B cell (primary cell): ENCODE results near the gene CMIP. TPM values are rescaled to one million over a fixed set of nuclear protein-coding genes. Genes with fewer than 3 reads are reported as not detected.

Experiments used
- ATAC-seq: fragments of 200-7000 bp; cut with Tn5 transposase; one replicate; pipeline ENCODE4 v1.10.0; 2021; ENCODE audit warnings: low read depth, mild to moderate bottlenecking, moderate number of reproducible peaks, moderate library complexity
- CTCF ChIA-PET: fragments of 350-600 bp; sonication (Branson Sonifier 250); formaldehyde crosslinking; loops from one replicate; lab custom pipeline; 2021; ENCODE audit warnings: antibody characterized with exemption, inconsistent platforms; lab: Charles Lee
- POLR2A ChIA-PET: fragments of 350-600 bp; sonication (Branson Sonifier 250); formaldehyde crosslinking; loops from one replicate; lab custom pipeline; 2021; ENCODE audit warnings: antibody characterized with exemption; lab: Charles Lee
- DNase-seq: peaks from one replicate; pipeline ENCODE4 v3.0.0; 2013
- H2AFZ ChIP-seq: 2 replicates; pipeline ENCODE4 v1.6.1; 2012; ENCODE audit warnings: mild to moderate bottlenecking, low read depth, low read length; ENCODE audit not compliant: insufficient read depth, poor library complexity, severe bottlenecking
- H3K27ac ChIP-seq, 2 donors: 1 replicate in 1 of 2; 2 replicates in 1 of 2; pipeline ENCODE4 v1.5.1; 2012 to 2013; ENCODE audit warnings: low read length in 2 of 2, mild to moderate bottlenecking in 2 of 2, moderate library complexity in 1 of 2
- H3K27me3 ChIP-seq, 4 experiments: fragments of 200-600 bp in 1 of 4; sonication (generic) in 1 of 4; replicated peaks in 1 of 4; 1 replicate in 2 of 4; 2 replicates in 2 of 4; pipeline versions ENCODE4 v1.6.1 to v1.7.0; 2013 to 2016; ENCODE audit warnings: low read length in 3 of 4, mild to moderate bottlenecking in 2 of 4, mixed read lengths in 1 of 4, moderate library complexity in 1 of 4; ENCODE audit not compliant: insufficient read depth in 4 of 4, control insufficient read depth in 3 of 4; ENCODE audit errors: control extremely low read depth in 1 of 4
- H3K36me3 ChIP-seq, 2 experiments: replicated peaks in 1 of 2; 1 replicate in 1 of 2; 2 replicates in 1 of 2; pipeline versions ENCODE4 v1.6.1 to v1.7.1; 2013; ENCODE audit warnings: low read length in 1 of 2; ENCODE audit not compliant: insufficient read depth in 2 of 2, control insufficient read depth in 1 of 2; ENCODE audit errors: control extremely low read depth in 1 of 2, extremely low read depth in 1 of 2
- H3K4me1 ChIP-seq, 2 donors: fragments of 200-600 bp in 1 of 2; sonication (generic) in 1 of 2; 1 replicate in 1 of 2; 2 replicates in 1 of 2; pipeline versions ENCODE4 v1.5.1 to v1.6.1; 2013 to 2017; ENCODE audit warnings: low read length in 2 of 2; ENCODE audit not compliant: control insufficient read depth in 2 of 2, insufficient read depth in 2 of 2
- H3K4me2 ChIP-seq: replicated peaks from 2 replicates; pipeline ENCODE3; 2012; ENCODE audit warnings: mild to moderate bottlenecking, low read depth, low read length; ENCODE audit not compliant: poor library complexity, severe bottlenecking
- H3K4me3 ChIP-seq, 5 experiments: fragments of 200-600 bp in 1 of 5; sonication (generic) in 1 of 5; 1 replicate in 3 of 5; 2 replicates in 2 of 5; pipeline versions ENCODE4 v1.5.1 to v1.7.0; 2011 to 2016; ENCODE audit warnings: low read length in 4 of 5, mild to moderate bottlenecking in 4 of 5, low read depth in 2 of 5, control low read depth in 1 of 5, moderate library complexity in 1 of 5; ENCODE audit not compliant: insufficient read depth in 1 of 5; ENCODE audit errors: control extremely low read depth in 1 of 5, extremely low read depth in 1 of 5
- H3K79me2 ChIP-seq: fragments of 200-600 bp; sonication (generic); one replicate; pipeline ENCODE4 v1.6.0; 2016; ENCODE audit warnings: low read length; ENCODE audit not compliant: control insufficient read depth, insufficient read depth
- H3K9ac ChIP-seq: fragments of 200-600 bp; sonication (generic); 2 replicates; pipeline ENCODE4 v1.6.1; 2017; ENCODE audit warnings: mild to moderate bottlenecking, low read length, moderate library complexity
- H3K9me3 ChIP-seq, 3 donors: one replicate each; pipeline versions ENCODE4 v1.6.1 to v1.7.1; 2013; ENCODE audit warnings: low read length in 2 of 3; ENCODE audit not compliant: control insufficient read depth in 2 of 3, insufficient read depth in 1 of 3; ENCODE audit errors: control extremely low read depth in 1 of 3
- H4K20me1 ChIP-seq: 2 replicates; pipeline ENCODE4 v1.6.0; 2012; ENCODE audit warnings: mild to moderate bottlenecking, low read length; ENCODE audit not compliant: insufficient read depth, control insufficient read depth, poor library complexity, severe bottlenecking
- H3K27ac Mint-ChIP-seq: one replicate; pipeline ENCODE4 v1.8.0; 2021; ENCODE audit warnings: mixed read lengths
- H3K27me3 Mint-ChIP-seq: one replicate; pipeline ENCODE4 v1.8.0; 2021; ENCODE audit warnings: mixed read lengths
- H3K4me1 Mint-ChIP-seq: one replicate; pipeline ENCODE4 v1.8.0; 2021; ENCODE audit warnings: mixed read lengths
- H3K4me3 Mint-ChIP-seq: one replicate; pipeline ENCODE4 v1.8.0; 2021; ENCODE audit warnings: mixed read lengths
- H3K9me3 Mint-ChIP-seq: one replicate; pipeline ENCODE4 v1.8.0; 2022; ENCODE audit warnings: mixed read lengths; ENCODE audit not compliant: insufficient read depth
- EZH2 ChIP-seq: IDR thresholded peaks from 2 replicates; pipeline ENCODE4 v1.6.1; 2012; ENCODE audit warnings: borderline replicate concordance, low read depth, mild to moderate bottlenecking, moderate library complexity, low read length; ENCODE audit not compliant: insufficient read depth, poor library complexity, severe bottlenecking
- WGBS: methylation state at CpG from one replicate; pipeline ENCODE4 v1.1.5; 2013; ENCODE audit warnings: missing lambda C conversion rate; ENCODE audit not compliant: insufficient coverage; 5-methylcytosine and 5-hydroxymethylcytosine counted together
- intact Hi-C: fragments of 100-400 bp; cut with micrococcal nuclease; formaldehyde crosslinking; loops from one replicate; pipeline ENCODE4 v1.10.0; 2022
- polyA plus RNA-seq: library from polyadenylated mRNA; depleted of rRNA; stranded (reverse); fragments of >200 nt; gene quantifications from 2 replicates; pipeline ENCODE4 v1.2.3, GENCODE V29; 2012
- total RNA-seq, 2 donors: library from RNA; stranded (reverse); fragments of 120-200 nt in 1 of 2; gene quantifications; 1 replicate in 1 of 2; 2 replicates in 1 of 2; pipeline versions ENCODE4 v1.2.3 to v1.2.4, GENCODE V29; 2013 to 2022
- TF ChIP-seq, protein P1 (sequence below): fragments of 200-600 bp; IDR thresholded peaks from one replicate; pipeline ENCODE4 v1.8.0; 2022; ENCODE audit warnings: antibody characterized with exemption, mild to moderate bottlenecking

Gene CMIP
- total and polyA plus RNA-seq, 2 donors (not counting 1 experiment from before 2014, with no cell fraction given), result 27.1 to 155 TPM

DNA sequence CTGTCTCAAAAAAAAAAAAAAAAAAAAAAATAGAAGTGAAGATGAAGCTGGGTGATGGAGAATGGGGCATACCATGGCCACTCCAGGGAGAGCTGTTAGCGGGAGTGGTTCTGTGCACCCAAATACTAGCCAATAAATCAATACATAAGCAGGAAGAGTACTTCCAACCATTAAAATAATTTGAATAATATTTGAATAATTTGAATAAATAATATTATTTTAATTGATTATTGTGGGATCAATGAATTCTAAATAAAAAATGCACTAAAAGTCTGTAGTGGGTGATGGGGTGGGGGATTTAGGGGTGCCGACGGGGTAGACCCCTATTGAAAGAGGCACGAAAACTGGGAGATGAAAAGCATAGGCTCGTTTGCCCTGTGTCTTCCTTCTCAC lies 41.4 kb upstream of the CMIP start:
- Mint-ChIP-seq H3K9me3 (no peaks in the 10 kb centered on the region), H3K4me3 (peak overlapping the region; percentile 40), H3K27me3 (no peaks in the 10 kb centered on the region), H3K27ac (no peak overlapping the region), H3K4me1 (peaks cover 4% of the 10 kb centered on the region)
- ChIA-PET POLR2A (interaction anchor here (0.7 kb wide), 3 partner anchors 156 to 420 kb away, joined by 3 to 12 read pairs (median 4); no protein-coding TSS in a partner anchor), CTCF (interaction anchor here (0.7 to 4.0 kb wide), 28 partner anchors 9 to 714 kb away, joined by 3 to 54 read pairs (median 5); no protein-coding TSS in a partner anchor)
- Histone ChIP-seq H3K27me3 (peaks cover 0 to 7% (median 0%) of the 10 kb centered on the region in 4 experiments), H3K27ac (no peak overlapping the region), H2AFZ (peak overlapping the region; percentile 63), H3K4me2 (peak overlapping the region; percentile 80), H3K4me3 (no peak overlapping the region), H3K9ac (peak overlapping the region; percentile 55), H4K20me1 (no peaks in the 10 kb centered on the region), H3K4me1 (peaks cover 0 to 9% of the 10 kb centered on the region in 2 donors), H3K79me2 (peaks cover 8% of the 10 kb centered on the region), H3K36me3 (no peaks in the 10 kb centered on the region), H3K9me3 (peaks cover 0 to 4% (median 0%) of the 10 kb centered on the region in 3 donors)
- 0% methylated on average over 1 of the region's 5 CpGs for WGBS
- intact Hi-C loops, result loop anchor here (1.0 to 5.0 kb wide), 8 partner anchors 36 to 335 kb away; partner anchors contain the start of gene CMIP
- DNase-seq (no peak), ATAC-seq (no peak)
- no peak for TF ChIP-seq EZH2
- TF ChIP-seq, protein P1, sequence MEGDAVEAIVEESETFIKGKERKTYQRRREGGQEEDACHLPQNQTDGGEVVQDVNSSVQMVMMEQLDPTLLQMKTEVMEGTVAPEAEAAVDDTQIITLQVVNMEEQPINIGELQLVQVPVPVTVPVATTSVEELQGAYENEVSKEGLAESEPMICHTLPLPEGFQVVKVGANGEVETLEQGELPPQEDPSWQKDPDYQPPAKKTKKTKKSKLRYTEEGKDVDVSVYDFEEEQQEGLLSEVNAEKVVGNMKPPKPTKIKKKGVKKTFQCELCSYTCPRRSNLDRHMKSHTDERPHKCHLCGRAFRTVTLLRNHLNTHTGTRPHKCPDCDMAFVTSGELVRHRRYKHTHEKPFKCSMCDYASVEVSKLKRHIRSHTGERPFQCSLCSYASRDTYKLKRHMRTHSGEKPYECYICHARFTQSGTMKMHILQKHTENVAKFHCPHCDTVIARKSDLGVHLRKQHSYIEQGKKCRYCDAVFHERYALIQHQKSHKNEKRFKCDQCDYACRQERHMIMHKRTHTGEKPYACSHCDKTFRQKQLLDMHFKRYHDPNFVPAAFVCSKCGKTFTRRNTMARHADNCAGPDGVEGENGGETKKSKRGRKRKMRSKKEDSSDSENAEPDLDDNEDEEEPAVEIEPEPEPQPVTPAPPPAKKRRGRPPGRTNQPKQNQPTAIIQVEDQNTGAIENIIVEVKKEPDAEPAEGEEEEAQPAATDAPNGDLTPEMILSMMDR, result no peak
